ENCODE measurements around the gene MDH1. TPM values are rescaled to one million over a fixed set of nuclear protein-coding genes. Genes with fewer than 3 reads are reported as not detected.

Gene MDH1
- total and polyA plus RNA-seq, 12 donors = 1,017 to 1,698 (median 1,564) TPM

DNA sequence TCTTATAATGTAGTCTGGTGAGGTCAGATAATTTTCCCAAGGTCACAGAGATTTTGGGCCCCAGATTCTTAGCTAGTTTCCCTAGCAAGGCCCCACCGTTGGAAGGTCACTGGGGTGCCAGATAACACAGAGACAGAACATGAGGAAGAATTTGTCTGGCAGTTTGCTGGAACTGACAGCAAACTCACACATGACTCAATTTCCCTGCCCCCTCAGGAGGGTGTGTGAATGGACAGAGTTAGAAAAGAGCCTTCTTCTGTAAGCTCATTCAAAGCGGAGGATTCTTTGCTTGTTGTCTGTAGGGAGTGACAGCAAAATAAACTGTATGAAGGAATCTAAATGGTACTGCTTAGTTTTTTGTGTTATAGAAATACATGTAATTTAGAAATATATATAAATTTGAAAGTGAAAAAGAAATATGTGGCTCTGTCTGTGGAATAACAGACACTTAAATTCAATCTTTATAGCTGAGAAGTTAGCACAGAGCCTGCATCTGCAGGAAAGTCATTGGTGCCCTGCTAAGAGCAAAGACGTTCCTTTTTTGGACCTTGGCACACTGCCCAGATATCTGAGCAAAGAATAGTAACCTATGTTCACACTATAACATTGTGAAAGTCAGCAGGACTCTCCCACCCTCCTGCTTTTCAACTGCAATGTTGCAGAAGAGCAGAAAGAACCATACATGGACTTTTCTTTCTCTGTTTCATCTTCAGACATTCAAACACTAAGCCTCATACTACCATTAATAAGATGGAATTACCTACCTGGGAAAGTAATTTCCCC, 2.1 kb downstream of the MDH1 start:
- 28 to 34% methylated on average over 3 of the region's 3 CpGs for WGBS, 2 donors
- TF ChIP-seq, protein P1, sequence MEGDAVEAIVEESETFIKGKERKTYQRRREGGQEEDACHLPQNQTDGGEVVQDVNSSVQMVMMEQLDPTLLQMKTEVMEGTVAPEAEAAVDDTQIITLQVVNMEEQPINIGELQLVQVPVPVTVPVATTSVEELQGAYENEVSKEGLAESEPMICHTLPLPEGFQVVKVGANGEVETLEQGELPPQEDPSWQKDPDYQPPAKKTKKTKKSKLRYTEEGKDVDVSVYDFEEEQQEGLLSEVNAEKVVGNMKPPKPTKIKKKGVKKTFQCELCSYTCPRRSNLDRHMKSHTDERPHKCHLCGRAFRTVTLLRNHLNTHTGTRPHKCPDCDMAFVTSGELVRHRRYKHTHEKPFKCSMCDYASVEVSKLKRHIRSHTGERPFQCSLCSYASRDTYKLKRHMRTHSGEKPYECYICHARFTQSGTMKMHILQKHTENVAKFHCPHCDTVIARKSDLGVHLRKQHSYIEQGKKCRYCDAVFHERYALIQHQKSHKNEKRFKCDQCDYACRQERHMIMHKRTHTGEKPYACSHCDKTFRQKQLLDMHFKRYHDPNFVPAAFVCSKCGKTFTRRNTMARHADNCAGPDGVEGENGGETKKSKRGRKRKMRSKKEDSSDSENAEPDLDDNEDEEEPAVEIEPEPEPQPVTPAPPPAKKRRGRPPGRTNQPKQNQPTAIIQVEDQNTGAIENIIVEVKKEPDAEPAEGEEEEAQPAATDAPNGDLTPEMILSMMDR (IDR thresholded peaks at IDR 0.05) = no peak
- H3K27ac ChIP-seq = peak overlapping the region; percentile 85 to 98 (median 95)
- no peaks in the 10 kb centered on the region for H3K27me3 ChIP-seq
- H3K36me3 ChIP-seq = peaks cover 0 to 50% (median 15%) of the 10 kb centered on the region in 9 donors
- intact Hi-C loops (cut with DNase I) = loop anchor here in 2 of 10 donors (5.0 to 10.0 kb wide), 2 partner anchors 251 to 264 kb away; partner anchors contain the start of gene UGP2 (in 1 of the 2)
- H3K4me1 ChIP-seq = peaks cover 0 to 86% (median 47%) of the 10 kb centered on the region in 9 donors
- ATAC-seq = peak in 5 of 8 donors; percentile 20 to 46 (median 35)
- peak overlapping the region; percentile 3 to 91 (median 79) for H3K4me3 ChIP-seq
- DNase-seq = peak in 1 of 2 donors; percentile 80
- no peaks in the 10 kb centered on the region for H3K9me3 ChIP-seq

DNA sequence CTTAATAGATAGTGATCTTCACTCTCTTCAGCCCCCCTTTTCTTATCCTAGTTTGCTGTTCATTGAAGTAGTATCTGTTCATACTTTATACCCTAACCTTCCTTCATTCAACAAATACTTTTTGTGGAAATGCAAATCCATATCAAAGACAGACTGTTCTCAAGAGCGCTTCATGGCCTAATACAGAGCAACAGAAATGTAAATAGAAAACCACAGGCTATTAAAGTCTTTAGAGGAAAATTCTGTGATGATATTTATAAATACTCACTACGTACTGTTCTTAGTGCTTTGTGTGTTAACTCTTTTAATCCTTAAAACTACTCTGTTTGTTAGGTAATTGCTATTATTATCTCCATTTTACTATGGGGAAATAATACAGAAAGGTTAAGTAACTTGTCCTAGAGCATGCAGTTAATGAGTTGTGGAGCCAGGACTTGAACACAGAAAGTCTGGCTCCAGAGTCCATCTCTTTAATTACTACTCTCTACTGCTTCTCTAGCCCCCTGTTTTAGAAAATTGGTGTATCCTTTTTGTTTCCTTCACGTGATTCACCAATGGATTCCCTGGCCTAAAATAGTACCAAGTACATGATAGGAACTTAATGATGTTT, 2.9 kb downstream of the MDH1 start:
- peak overlapping the region in 9 of 10 donors; percentile 67 to 98 (median 93) for H3K27ac ChIP-seq
- H3K4me3 ChIP-seq = peak overlapping the region in 9 of 10 donors; percentile 14 to 91 (median 75)
- WGBS, 2 donors = 42 to 59% methylated on average over 3 of the region's 3 CpGs

DNA sequence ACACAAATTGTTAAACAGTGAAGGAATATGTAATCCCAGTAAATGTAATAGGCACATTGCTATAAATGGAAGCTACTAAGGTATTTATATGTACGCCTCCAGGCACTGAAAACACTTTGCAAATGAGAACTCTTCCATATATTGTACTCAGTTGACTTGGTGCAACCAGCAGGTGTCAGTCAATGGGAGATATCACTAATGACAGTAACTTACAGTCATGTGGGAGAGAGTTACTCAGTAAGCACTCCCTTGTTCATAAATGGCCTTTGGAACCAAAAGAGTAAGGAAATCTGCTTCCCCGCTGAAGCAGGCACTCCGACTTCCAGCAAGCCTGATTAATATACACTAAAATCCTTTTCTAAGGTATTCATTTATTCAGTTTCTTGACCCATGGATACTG, 5.9 kb downstream of the MDH1 start:
- H3K4me1 ChIP-seq = peaks cover 0 to 90% (median 47%) of the 10 kb centered on the region in 9 donors
- no peaks in the 10 kb centered on the region for H3K9me3 ChIP-seq
- ATAC-seq (no peak), DNase-seq (no peak)
- WGBS, 2 donors = 75 to 82% methylated on average over 3 of the region's 3 CpGs
- peaks cover 0 to 88% (median 31%) of the 10 kb centered on the region in 9 donors for H3K36me3 ChIP-seq
- intact Hi-C loops (cut with DNase I) = loop anchor here in 2 of 10 donors (5.0 to 10.0 kb wide), 2 partner anchors 248 to 260 kb away; partner anchors contain the start of gene UGP2 (in 1 of the 2)
- peak overlapping the region in 2 of 10 donors; percentile 17 to 85 for H3K27ac ChIP-seq
- H3K4me3 ChIP-seq = peak overlapping the region in 2 of 10 donors; percentile 28 to 72
- H3K27me3 ChIP-seq = no peaks in the 10 kb centered on the region
- TF ChIP-seq, protein P1 (IDR thresholded peaks at IDR 0.05) = no peak

More for the DNA sequence above, 2.9 kb downstream of the MDH1 start:
- TF ChIP-seq, protein P1 (IDR thresholded peaks at IDR 0.05) = no peak
- no peak for ATAC-seq
- Histone ChIP-seq H3K4me1 (peaks cover 0 to 87% (median 47%) of the 10 kb centered on the region in 9 donors), H3K9me3 (no peaks in the 10 kb centered on the region), H3K27me3 (no peaks in the 10 kb centered on the region), H3K36me3 (peaks cover 0 to 58% (median 21%) of the 10 kb centered on the region in 9 donors)
- DNase-seq = no peak
- intact Hi-C loops (cut with DNase I) = loop anchor here in 2 of 10 donors (5.0 to 10.0 kb wide), 2 partner anchors 251 to 263 kb away; partner anchors contain the start of gene UGP2 (in 1 of the 2)

DNA sequence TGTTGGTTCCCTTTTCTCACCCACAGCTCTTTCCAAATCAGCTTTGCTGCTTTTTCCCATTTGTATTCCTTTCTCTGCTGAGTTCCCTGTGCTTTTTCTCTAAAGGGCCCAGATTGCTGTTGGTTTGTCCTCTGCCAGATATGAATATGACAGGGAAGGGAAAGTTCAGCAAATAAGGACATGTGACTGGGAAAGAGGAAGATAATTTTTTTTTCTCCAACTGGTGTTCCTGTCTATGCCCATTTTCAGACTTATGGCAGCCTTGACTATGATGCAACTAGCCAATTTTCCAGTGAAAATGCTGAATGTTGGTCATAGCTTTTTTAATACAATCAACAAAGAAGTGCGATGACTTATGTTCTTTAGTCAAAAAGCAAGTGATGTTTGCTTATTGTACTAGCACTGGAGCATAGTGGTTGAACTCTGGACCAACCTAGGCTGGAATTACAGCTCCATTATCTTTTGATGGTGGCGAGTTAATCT, 7.7 kb downstream of the MDH1 start:
- TF ChIP-seq, protein P1 (IDR thresholded peaks at IDR 0.05) = no peak
- Histone ChIP-seq H3K4me1 (peaks cover 0 to 88% (median 40%) of the 10 kb centered on the region in 9 donors), H3K27ac (no peak overlapping the region), H3K9me3 (no peaks in the 10 kb centered on the region), H3K36me3 (peaks cover 0 to 100% (median 42%) of the 10 kb centered on the region in 9 donors), H3K27me3 (no peaks in the 10 kb centered on the region), H3K4me3 (no peak overlapping the region)
- DNase-seq = no peak
- peak in 4 of 8 donors; percentile 11 to 39 (median 14) for ATAC-seq
- WGBS, 2 donors = 84 to 85% methylated on average over 2 of the region's 2 CpGs
- intact Hi-C loops (cut with DNase I) = loop anchor here in 1 of 10 donors (10.0 kb wide), 1 partner anchor 258 kb away; no protein-coding TSS in a partner anchor

Measured in heart right ventricle (tissue), 16 donors.